OCI-LY7 (cell line): ENCODE results near the gene EPSTI1.

Experiments
- EZH2phosphoT487 ChIP-seq: fragments of 200-600 bp; sonication (generic); IDR thresholded peaks from 2 replicates; pipeline ENCODE4 v1.6.1; 2018; ENCODE audit warnings: low read depth, borderline replicate concordance, mild to moderate bottlenecking, mixed run types, antibody characterized with exemption, low read length, moderate library complexity, mixed read lengths
- TF ChIP-seq, protein P1 (sequence below): fragments of 200-600 bp; sonication (generic); conservative IDR thresholded peaks from 2 replicates; pipeline ENCODE4 v1.5.1; 2014; ENCODE audit warnings: mild to moderate bottlenecking, antibody characterized with exemption, low read length, moderate library complexity, mixed read lengths

GRCh38 chr13:42867232-42867631, 124.8 kb downstream of the EPSTI1 start:
- TF ChIP-seq, protein P1, sequence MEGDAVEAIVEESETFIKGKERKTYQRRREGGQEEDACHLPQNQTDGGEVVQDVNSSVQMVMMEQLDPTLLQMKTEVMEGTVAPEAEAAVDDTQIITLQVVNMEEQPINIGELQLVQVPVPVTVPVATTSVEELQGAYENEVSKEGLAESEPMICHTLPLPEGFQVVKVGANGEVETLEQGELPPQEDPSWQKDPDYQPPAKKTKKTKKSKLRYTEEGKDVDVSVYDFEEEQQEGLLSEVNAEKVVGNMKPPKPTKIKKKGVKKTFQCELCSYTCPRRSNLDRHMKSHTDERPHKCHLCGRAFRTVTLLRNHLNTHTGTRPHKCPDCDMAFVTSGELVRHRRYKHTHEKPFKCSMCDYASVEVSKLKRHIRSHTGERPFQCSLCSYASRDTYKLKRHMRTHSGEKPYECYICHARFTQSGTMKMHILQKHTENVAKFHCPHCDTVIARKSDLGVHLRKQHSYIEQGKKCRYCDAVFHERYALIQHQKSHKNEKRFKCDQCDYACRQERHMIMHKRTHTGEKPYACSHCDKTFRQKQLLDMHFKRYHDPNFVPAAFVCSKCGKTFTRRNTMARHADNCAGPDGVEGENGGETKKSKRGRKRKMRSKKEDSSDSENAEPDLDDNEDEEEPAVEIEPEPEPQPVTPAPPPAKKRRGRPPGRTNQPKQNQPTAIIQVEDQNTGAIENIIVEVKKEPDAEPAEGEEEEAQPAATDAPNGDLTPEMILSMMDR = no peak
- TF ChIP-seq EZH2phosphoT487 = no peak
